Tibial nerve (tissue), 4 donors: ENCODE data around the gene MAPKAP1. TPM values are rescaled to one million over a fixed set of nuclear protein-coding genes. Genes with fewer than 3 reads are reported as not detected.

Source experiments
- DNase-seq, 2 donors: peaks; one replicate each; pipeline ENCODE4 v3.0.0-alpha.2; 2019; ENCODE audit warnings: low spot score in 2 of 2
- H3K27ac ChIP-seq, 4 donors: fragments of 200-600 bp; sonication (generic) in 3 of 4; one replicate each; pipeline ENCODE4 v1.5.1; 2017 to 2019; ENCODE audit warnings: mild to moderate bottlenecking in 1 of 4
- H3K27me3 ChIP-seq, 2 donors: fragments of 200-600 bp; sonication (generic) in 1 of 2; one replicate each; pipeline versions ENCODE4 v1.5.1 to v1.6.0; 2017 to 2019
- H3K36me3 ChIP-seq, 3 donors: fragments of 200-600 bp; sonication (generic); one replicate each; pipeline ENCODE4 v1.5.1; 2018 to 2019
- H3K4me1 ChIP-seq, 4 donors: fragments of 200-600 bp; sonication (generic) in 3 of 4; one replicate each; pipeline ENCODE4 v1.5.1; 2017 to 2019
- H3K4me3 ChIP-seq, 4 donors: fragments of 200-600 bp; sonication (generic) in 3 of 4; one replicate each; pipeline ENCODE4 v1.5.1; 2017 to 2019; ENCODE audit warnings: mild to moderate bottlenecking in 1 of 4, moderate library complexity in 1 of 4
- H3K9me3 ChIP-seq, 4 donors: fragments of 200-600 bp; sonication (generic) in 3 of 4; one replicate each; pipeline ENCODE4 v1.5.1; 2017 to 2019
- EP300 ChIP-seq, 2 donors: sonication (generic); formaldehyde crosslinking; IDR thresholded peaks; one replicate each; pipeline ENCODE4 v1.6.1; 2017; ENCODE audit warnings: antibody characterized with exemption in 2 of 2, mild to moderate bottlenecking in 1 of 2
- POLR2A ChIP-seq, 2 donors: fragments of 450-650 bp; IDR thresholded peaks; one replicate each; pipeline ENCODE4 v1.6.1; 2017; ENCODE audit warnings: antibody characterized with exemption in 2 of 2, mild to moderate bottlenecking in 2 of 2, moderate library complexity in 2 of 2
- WGBS, 2 donors: methylation state at CpG; one replicate each; pipeline ENCODE4 v1.1.5; 2018; 5-methylcytosine and 5-hydroxymethylcytosine counted together
- total RNA-seq, 4 donors: library from RNA; depleted of rRNA; stranded (reverse); fragments of >200 nt; gene quantifications; one replicate each; pipeline ENCODE4 v1.1.0, GENCODE V29; 2016
- TF ChIP-seq, protein P1 (sequence below), 5 experiments: fragments of 200-600 bp in 3 of 5; fragments of 450-650 bp in 2 of 5; sonication (generic) in 3 of 5; IDR thresholded peaks; one replicate each; pipeline ENCODE4 v1.5.1; 2016 to 2019; ENCODE audit warnings: antibody characterized with exemption in 5 of 5, mild to moderate bottlenecking in 3 of 5, moderate library complexity in 2 of 5

MAPKAP1 gene
- total RNA-seq, 4 donors from 2014 or later = 61.4 to 111 (median 92.7) TPM

DNA sequence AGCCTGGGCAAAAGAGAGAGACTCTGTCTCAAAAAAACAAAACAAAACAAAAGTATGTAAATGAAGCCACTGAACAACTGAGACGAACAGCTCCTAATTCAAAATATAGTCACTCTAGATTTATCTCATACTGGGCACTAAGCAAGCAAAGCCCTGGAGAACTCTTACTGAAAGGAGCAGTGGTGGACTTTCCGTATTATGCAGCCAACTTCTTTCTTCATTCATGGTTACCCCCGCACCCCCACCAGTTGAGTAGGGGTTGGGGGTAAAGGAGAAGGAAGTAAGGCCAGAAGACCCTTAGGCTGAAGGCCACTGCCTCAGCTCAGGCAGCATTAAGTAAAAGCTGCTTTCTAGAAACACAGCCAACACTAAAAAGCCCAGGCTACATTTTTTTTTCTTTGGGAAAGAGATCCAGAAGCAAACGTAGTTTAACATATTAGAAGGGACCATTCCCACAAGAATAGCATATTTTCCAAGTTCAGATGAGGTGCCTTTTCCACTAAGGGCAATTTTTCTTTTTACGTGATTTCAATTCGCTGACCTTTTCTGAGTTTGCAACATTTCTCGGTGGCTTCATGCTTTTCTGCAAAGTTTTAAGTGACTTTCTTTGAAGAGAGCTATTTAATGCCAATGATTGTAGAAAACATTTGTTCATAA lies 55.3 kb downstream of the MAPKAP1 start:
- H3K4me3 ChIP-seq = no peak overlapping the region
- no peaks in the 10 kb centered on the region for H3K36me3 ChIP-seq
- WGBS, 2 donors = 40 to 53% methylated on average over 7 of the region's 7 CpGs
- no peaks in the 10 kb centered on the region for H3K27me3 ChIP-seq
- H3K27ac ChIP-seq = peak overlapping the region in 1 of 4 donors; percentile 8
- TF ChIP-seq EP300 (IDR thresholded peaks at IDR 0.05) (no peak), POLR2A (IDR thresholded peaks at IDR 0.05) (no peak)
- TF ChIP-seq, protein P1, sequence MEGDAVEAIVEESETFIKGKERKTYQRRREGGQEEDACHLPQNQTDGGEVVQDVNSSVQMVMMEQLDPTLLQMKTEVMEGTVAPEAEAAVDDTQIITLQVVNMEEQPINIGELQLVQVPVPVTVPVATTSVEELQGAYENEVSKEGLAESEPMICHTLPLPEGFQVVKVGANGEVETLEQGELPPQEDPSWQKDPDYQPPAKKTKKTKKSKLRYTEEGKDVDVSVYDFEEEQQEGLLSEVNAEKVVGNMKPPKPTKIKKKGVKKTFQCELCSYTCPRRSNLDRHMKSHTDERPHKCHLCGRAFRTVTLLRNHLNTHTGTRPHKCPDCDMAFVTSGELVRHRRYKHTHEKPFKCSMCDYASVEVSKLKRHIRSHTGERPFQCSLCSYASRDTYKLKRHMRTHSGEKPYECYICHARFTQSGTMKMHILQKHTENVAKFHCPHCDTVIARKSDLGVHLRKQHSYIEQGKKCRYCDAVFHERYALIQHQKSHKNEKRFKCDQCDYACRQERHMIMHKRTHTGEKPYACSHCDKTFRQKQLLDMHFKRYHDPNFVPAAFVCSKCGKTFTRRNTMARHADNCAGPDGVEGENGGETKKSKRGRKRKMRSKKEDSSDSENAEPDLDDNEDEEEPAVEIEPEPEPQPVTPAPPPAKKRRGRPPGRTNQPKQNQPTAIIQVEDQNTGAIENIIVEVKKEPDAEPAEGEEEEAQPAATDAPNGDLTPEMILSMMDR (IDR thresholded peaks at IDR 0.05) = no peak
- no peaks in the 10 kb centered on the region for H3K9me3 ChIP-seq
- DNase-seq = no peak
- peaks cover 0 to 49% (median 13%) of the 10 kb centered on the region in 4 donors for H3K4me1 ChIP-seq

DNA sequence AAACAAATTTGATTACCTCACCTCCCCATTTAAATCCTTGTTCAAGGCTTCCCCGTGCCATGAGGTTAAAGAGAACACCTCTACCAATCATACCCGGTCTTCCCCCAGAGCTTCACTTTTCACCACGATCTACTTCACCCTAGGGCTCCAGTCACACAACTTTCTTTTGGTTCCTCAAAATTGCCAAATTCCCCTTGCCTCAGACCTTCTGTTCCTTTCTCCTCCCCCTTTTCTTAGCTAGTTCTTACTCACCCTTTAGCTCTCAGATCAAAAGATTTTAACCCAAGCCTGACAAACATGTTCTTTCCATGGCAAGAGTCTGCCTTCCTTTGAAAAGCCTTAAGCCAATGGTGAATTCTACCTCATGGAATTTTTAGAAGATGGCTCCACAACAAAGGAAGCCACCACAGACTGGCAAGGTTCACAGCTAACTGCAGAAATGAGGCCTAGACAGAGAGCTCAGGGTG lies 56.7 kb downstream of the MAPKAP1 start:
- 48 to 74% methylated on average over 3 of the region's 3 CpGs for WGBS, 2 donors
- Histone ChIP-seq H3K27ac (peak overlapping the region in 2 of 4 donors; percentile 48 to 55), H3K27me3 (no peaks in the 10 kb centered on the region), H3K9me3 (no peaks in the 10 kb centered on the region), H3K4me3 (no peak overlapping the region), H3K4me1 (peaks cover 0 to 54% (median 16%) of the 10 kb centered on the region in 4 donors), H3K36me3 (no peaks in the 10 kb centered on the region)
- TF ChIP-seq POLR2A (IDR thresholded peaks at IDR 0.05) (no peak), EP300 (IDR thresholded peaks at IDR 0.05) (no peak)
- TF ChIP-seq, protein P1 (IDR thresholded peaks at IDR 0.05) = no peak
- DNase-seq = no peak

DNA sequence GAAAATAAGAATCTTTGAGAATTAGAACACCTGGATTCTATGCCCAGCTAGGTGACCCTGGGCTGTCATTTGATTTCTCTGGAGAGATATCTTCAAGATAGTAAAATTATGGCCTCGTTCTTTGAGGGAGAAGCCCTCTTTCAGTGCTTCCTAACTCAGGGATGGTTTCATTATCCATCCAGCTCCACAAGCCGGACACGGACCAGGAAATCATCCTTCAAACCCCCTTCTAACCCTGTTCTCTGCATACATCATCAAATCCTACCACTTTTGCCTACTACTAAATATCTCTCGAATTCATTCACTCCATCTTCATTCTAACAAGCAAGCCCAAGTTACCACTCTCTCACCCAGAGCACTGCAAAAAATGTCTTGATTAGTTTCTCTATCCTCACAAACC lies 57.2 kb downstream of the MAPKAP1 start:
- Histone ChIP-seq H3K27ac (peak overlapping the region in 2 of 4 donors; percentile 48 to 55), H3K4me3 (no peak overlapping the region), H3K9me3 (no peaks in the 10 kb centered on the region), H3K36me3 (no peaks in the 10 kb centered on the region), H3K27me3 (no peaks in the 10 kb centered on the region), H3K4me1 (peaks cover 0 to 59% (median 16%) of the 10 kb centered on the region in 4 donors)
- WGBS, 2 donors = 92 to 94% methylated on average over 4 of the region's 4 CpGs
- no peak for DNase-seq
- TF ChIP-seq POLR2A (IDR thresholded peaks at IDR 0.05) = no peak
- TF ChIP-seq, protein P1 (IDR thresholded peaks at IDR 0.05) = no peak
- TF ChIP-seq EP300 (IDR thresholded peaks at IDR 0.05) = no peak

DNA sequence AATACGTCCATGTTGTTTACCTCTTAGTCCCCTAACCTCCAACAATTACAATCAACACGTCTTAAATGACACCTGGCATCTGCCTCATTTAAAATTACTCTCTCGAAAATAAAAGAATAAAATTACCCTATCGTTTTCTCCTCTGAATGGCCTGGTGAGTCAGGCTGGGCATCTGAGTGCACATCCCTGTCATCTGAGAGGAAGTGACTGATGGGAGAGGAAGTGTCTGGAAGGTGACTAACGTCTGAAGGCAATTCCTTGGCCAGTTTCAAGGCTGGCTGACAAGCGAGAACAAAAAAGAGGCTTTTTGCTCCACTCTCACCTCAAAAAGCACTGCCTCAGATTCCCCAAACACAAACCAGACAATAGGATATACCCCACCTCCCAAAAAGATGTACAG lies 57.7 kb downstream of the MAPKAP1 start:
- H3K4me1 ChIP-seq = peaks cover 0 to 59% (median 16%) of the 10 kb centered on the region in 4 donors
- H3K27ac ChIP-seq = peak overlapping the region in 2 of 4 donors; percentile 48 to 55
- no peak for DNase-seq
- no peaks in the 10 kb centered on the region for H3K9me3 ChIP-seq
- WGBS, 2 donors = 73 to 76% methylated on average over 6 of the region's 6 CpGs
- H3K27me3 ChIP-seq = no peaks in the 10 kb centered on the region
- H3K4me3 ChIP-seq = no peak overlapping the region
- TF ChIP-seq EP300 (IDR thresholded peaks at IDR 0.05) (peak in 1 of 2 donors; percentile 54), POLR2A (IDR thresholded peaks at IDR 0.05) (no peak)
- TF ChIP-seq, protein P1 (IDR thresholded peaks at IDR 0.05) = no peak
- H3K36me3 ChIP-seq = no peaks in the 10 kb centered on the region

DNA sequence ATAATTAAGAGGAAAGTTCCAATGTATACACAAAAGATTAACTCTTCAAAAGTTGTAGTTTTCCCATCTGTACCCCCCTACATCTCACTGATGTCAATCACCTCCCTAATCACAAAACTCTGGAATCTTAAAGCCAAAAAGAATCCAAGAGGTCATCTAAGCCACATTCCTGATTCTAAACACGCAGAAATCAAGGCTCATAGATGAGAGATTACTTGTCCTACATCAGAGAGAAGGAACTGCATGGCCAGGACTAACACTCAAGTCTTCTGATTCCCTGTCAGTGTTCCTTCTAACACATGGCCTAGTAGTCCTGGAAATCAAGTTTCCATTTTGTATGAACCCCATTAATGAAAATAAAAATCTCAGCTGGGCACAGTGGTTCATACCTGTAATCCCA lies 58.7 kb downstream of the MAPKAP1 start:
- 41 to 55% methylated on average over 1 of the region's 1 CpG for WGBS, 2 donors

More for the DNA sequence above, 58.7 kb downstream of the MAPKAP1 start:
- Histone ChIP-seq H3K36me3 (no peaks in the 10 kb centered on the region), H3K27ac (no peak overlapping the region), H3K4me3 (no peak overlapping the region), H3K4me1 (peaks cover 0 to 59% (median 16%) of the 10 kb centered on the region in 4 donors), H3K27me3 (no peaks in the 10 kb centered on the region), H3K9me3 (no peaks in the 10 kb centered on the region)
- DNase-seq = no peak
- TF ChIP-seq EP300 (IDR thresholded peaks at IDR 0.05) (no peak), POLR2A (IDR thresholded peaks at IDR 0.05) (no peak)
- TF ChIP-seq, protein P1 (IDR thresholded peaks at IDR 0.05) = no peak
